NCI-H748 treated with DMSO at 0.1 percent for 48 hours (cell line): ENCODE results near the gene TNPO3.
"Not testable (repeated sequence)": the region's sequence is repeated elsewhere in the genome, so short reads cannot be mapped to it uniquely, and the experiment has no call there.

ENCODE experiments used
- DNase-seq: peaks from one replicate; lab custom pipeline; 2025; lab: John Stamatoyannopoulos, UW

TNPO3 gene

DNA sequence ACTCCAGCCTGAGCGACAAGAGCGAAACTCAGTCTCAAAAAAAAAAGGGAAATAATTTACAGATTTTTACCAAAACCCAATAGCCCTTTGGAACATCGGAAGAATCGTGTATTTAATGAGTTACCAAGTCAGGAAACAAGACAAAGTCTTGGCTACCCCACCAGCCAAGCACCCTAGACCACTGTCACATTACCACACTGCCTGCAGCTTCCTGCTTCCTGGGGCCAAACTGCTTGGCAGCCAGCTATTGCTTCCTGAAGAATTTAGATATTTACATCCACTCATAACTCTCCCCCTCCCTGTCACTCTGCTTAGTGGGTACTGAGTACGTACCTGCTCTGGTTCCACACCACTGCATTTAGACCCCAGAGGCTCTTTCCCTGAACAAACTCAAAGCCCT, 14.1 kb upstream of the TNPO3 start:
- no peak for DNase-seq

DNA sequence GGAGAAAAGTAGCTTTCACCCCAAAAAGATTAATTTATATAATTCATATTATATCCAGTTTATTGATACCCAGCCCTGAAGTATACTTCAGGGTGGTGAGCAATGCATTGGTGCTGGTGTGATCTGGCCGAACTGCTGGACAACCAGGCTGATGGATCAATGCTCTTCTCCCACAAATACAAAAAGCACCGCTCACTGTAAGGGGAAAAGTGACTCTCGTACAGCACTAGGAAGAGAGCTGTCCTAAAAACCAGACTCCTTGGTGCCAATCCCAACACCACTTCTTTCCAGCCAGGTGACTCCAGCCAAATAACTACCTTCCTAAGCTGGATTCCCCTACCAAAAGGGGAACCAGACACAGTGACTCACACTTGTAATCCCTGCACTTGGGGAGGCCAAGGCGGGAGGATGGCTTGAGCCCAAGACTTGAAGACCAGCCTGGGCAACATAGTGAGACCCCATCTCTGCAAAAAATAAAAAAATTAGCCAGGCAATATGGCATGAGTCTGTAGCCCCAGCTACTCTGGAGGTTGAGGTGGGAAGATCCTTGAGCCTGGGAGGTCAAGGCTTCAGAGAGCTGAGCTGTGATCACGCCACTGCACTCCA, 13.1 kb upstream of the TNPO3 start:
- DNase-seq = no peak

DNA sequence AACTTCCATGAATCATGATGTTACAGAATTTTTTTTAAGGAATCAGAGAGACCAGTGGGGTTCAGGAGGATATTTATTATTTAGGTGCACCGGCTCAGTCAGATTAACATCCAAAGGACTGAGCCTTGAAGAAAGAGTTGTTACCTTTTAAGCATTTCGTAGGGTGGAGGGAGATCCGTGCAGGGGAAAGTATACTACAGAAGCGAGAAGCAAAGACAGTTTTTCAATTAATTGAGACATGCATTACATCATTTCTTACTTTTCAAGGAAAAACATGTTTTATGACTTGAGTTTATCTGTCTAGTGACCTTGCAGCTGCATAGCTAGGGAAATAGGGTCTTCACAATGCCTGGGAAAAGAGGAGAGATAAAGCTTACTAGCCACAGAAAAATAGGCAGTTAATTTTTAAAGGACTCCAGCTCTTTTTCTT, 12.2 kb upstream of the TNPO3 start:
- DNase-seq = not testable (repeated sequence)

DNA sequence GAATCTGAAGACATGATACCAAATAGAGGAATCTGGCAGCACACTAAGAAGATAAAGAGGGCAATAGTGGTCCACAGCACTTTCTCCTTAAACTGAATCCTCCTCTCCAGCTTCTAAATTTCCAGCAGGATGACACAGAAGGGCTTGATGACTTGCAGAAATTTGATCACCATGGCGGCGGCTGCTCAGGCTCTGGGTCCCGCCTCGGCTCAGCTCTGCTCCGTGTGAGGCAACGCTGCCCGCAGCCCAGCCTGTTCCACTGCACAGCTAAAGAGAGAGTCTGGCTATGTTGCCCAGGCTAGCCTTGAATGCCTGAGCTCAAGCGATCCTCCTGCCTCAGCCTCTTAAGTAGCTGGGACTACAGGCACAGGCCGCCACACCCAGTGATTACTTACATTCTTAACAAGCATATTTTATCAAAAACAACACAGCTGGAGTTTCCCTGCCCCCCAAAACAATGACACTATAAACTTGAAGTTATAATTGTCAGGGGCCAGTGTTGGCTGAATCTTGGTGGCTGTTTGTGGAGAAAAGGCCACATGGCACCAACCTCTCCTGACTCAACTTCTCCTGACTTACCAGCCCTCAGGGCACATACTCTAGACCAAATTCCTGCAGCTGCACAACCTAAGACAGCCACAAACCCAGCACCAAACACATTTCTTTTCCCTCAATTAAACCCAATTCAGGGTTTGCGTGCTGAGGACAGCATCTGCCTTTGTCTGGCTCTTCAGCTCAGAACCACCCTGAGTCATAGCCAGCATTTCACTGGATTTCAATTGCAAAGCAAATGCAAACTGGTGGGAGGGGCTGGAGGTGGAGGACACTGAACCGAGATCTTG, 11.6 kb upstream of the TNPO3 start:
- no peak for DNase-seq

DNA sequence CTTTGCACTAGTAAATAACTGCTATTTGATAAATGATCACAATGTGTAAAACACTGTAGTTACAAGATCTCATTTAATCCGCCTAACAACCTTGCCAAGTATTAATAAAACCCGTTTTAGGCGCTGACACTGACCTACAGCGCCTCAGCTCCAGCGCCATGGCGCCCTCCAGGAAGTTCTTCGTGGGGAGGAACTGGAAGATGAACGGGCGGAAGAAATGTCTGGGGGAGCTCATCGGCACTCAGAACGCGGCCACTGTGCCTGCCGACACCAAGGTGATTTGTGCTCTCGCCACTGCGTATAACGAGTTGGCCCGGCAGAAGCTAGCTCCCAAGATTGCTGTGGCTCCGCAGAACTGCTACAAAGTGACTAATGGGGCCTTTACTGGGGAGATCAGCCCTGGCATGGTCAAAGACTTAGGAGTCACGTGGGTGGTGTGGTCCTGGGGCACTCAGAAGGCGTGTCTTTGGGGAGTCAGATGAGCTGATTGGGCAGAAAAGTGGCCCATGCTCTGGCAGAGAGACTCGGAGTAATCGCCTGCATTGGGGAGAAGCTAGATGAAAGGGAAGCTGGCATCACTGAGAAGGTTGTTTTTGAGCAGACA, 1.1 kb upstream of the TNPO3 start:
- DNase-seq = no peak

DNA sequence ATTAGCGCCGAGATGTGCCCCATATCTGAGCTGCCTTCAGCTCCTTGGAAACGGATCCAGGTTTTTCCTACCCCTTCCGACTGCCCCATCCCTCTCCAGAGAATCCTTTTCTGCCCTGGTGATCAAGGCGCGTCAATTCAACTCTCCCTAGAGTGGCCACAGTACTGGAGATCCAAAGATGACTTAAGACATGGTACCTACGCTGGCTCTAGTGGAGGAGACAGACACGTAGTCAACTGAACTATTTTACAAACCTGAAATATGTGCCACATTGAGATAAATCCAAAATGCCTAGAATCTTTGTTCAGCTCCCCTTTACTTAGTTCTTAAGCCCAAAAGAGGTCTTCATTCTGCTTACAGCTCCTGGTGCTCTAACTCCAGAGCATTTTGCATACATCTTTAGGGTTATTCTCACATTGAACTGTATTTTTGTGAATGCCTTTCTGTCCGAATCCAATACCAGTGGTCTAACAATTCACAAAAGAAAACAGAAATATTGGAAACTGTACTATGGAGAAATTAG, 444 bp upstream of the TNPO3 start:
- DNase-seq = no peak

DNA sequence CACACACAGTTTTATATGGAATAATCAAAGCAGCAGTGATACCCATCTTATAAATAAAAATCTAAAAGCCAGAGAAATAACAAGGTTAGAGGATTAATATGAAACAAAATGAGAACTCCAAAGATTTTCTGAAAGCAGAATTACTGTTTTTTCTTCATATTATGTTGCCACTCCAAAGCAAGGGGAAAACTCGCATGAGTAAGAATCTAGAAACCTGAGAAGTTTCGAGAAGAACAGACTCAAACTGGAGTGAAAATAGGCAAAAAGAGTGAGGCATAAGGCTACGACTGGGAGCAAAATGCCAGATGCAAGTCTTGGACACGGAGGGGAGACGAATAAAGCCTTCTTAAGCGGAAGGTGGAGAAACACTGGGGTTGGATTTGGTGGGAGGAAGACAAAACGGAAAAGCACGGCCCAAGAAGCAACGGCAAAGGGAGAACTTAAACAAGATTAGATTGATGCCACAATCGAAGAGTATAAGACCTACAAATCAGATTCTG, 923 bp downstream of the TNPO3 start:
- no peak for DNase-seq

DNA sequence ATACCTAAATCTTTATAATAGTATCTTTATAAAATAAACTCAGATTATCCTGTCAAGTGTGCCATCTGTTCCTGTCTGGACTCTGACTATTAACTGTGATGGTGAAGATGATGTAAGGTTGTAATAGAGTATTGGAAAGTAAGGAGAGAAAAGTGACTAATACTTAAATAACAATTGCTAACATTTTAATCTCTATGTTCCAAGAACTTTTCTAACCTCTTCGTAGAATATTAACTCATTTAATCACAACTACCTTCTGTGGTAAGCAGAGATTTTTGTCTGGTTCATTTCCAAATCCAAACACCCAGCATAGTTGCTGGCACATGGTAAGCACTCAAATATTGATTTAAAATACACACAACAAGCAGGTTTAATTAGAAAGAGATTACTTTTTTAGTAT, 2.5 kb downstream of the TNPO3 start:
- DNase-seq = no peak

DNA sequence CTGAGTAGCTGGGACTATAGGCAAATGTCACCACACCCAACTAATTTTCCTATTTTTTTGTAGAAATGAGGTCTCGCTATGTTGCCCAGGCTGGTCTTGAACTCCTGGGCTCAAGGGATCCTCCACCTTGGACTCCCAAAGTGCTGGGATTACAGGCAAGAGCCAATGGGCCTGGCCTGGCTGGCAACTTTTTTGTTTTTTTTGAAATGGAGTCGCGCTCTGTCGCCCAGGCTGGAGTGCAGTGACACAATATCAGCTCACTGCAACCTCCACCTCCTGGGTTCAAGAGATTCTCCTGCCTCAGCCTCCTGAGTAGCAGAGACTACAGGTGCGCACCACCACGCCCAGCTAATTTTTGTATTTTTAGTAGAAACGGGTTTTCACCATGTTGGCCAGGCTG, 3.5 kb downstream of the TNPO3 start:
- not testable (repeated sequence) for DNase-seq

DNA sequence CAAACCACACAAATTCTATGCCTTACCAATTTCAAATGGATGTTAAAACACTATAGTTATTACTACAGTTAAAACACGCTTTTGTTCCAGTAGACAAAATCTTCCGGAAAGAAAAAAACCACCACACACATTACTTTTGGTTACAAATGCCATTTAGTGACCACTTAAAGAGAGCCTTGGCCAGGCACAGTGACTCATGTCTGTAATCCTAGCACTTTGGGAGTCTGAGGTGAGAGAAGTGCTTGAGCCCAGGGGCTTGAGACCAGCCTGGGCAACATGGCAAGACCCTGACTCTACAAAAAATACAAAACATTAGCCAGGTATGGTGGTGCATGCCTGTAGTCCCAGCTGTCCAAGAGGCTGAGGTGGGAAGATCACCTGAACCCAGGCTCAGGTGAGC, 7.2 kb downstream of the TNPO3 start:
- no peak for DNase-seq

DNA sequence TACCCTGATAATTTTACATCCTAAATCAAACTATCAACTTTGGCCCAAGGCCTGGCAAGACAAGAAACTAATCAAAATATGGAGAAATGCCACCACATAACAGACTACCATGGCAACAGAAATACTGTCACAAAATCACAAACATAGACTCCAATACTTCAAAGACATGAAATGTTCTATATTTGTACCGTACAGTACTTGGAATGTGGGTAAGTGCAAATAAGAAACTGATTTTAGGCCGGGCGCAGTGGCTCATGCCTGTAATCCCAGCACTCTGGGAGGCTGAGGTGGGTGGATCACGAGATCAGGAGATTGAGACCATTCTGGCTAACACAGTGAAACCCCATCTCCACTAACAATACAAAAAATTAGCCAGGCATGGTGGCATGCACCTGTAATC, 9.2 kb downstream of the TNPO3 start:
- DNase-seq = no peak

DNA sequence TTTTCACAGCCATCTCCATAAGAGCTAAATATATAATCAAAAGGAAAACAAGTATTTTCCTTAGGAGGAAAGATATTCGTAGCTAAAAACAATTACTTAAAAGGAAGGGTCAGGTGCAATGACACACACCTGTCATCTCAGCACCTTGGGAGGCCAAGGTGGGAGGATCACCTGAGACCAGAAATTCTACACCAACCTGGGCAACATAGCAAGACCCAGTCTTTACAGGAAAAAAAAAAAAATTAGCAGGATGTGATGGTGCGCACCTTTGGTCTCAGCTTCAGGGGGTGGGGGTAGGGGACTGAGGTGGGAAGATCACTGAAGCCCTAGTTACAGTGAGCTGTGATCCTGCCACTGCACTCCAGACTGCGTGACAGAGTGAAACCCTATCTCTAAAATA, 11.9 kb downstream of the TNPO3 start:
- no peak for DNase-seq

DNA sequence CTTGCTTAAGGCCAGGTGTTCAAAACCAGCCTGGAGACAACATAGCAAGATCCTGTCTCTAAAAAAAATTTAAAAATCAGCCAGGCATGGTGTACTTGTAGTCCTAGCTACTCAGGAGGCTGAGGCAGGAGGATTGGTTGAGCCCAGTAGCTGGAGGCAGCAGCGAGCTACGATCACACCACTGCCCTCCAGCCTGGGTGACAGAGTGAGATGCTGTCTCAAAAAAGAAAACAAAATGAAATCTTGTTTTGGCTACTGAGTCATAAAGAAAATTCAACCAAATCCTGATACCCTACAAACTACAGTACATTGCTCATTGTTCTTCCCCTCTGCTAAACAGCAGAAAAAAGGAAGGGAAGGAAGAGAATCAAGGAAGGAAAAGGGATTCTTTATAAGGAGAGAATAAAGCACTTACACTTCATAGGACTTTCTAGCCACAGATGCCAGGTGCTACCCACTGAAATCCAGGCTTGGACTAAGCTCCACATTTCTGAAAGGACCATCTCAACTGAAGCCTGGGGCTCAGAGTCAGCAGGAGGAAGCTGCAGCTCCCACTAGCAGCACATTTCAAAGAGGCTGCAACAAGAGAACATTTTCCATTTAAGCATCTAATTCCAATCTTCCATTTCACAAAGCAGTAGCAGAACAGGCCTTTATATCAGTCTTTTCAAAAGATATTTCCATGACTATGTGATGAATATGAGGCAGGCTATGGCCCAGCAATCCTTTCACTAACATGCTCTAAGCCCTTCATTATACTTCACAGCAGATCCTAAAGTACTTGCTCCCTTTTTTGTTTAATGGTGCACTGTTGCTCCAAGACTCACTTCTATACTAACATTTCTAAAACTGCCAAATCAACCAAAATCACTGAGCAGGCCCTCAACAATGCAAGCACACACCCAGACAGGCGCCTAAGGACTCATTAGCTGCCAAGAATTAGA, 13.5 kb downstream of the TNPO3 start:
- DNase-seq = no peak

DNA sequence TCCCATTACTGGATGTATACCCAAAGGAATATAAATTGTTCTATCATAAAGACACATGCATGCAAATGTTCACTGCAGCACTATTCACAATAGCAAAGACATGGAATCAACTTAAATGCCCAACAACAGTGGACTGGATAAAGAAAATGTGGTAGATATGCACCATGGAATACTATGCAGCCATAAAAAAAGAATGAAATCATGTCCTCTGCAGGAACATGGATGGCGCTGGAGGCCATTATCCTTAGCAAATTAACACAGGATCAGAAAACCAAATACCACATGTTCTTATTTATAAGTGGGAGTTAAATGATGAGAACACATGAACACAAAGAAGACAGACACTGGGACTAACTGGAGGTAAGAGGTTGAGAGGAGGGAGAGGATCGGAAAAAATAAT, 16.4 kb downstream of the TNPO3 start:
- DNase-seq = not testable (repeated sequence)

DNA sequence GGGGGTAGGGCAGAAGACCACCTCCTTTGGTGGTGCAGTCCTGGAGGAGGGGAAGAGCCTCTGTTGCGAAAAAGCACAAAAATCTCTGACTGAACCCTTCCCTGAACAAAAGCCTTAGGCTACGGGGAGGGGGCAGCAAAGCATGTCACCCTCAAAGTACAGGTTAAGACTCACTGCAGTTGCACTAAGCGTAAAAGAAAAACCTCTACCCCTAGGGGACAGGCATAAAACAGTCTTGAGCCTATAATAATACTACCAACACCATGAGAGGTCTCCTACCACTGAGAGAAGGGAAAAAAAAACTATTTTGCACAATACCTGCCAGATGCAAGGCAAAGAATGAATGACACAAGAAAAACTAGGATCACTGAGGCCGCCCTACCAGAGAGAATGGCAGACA, 17.3 kb downstream of the TNPO3 start:
- no peak for DNase-seq

DNA sequence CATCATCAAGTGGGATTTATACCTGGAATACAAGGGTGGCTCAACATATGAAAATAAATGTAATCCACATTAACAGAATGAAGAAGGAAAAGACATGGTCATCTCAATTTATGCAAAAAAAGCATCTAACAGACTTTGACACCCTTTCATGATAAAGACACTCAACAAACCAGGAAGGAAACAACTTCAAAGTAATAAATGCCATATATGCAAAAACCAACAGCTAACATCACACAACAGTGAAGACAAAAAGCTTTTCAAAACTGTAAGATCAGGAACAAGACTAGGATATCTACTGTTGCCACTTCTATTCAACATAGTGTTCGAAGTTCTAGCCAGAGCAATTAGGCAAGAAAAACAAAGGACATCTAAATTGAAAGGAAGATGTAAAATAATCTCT, 22.9 kb downstream of the TNPO3 start:
- no peak for DNase-seq

DNA sequence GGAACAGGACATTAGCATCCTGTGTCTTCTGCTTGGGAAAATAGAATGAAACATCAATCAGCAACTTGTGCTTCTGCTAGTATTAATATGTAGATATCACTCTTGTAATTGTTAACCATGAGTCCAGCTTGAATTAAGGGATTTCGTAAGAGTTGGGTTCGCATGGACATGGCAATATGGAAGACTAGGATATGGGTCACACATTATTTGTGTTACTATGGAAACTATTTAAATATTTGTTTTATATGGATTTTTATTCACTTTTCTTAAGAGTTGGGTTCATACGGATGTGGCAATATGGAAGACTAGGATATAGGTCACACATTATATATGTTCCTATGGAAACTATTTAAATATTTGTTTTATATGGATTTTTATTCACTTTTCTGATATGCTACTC, 24.5 kb downstream of the TNPO3 start:
- DNase-seq = no peak

DNA sequence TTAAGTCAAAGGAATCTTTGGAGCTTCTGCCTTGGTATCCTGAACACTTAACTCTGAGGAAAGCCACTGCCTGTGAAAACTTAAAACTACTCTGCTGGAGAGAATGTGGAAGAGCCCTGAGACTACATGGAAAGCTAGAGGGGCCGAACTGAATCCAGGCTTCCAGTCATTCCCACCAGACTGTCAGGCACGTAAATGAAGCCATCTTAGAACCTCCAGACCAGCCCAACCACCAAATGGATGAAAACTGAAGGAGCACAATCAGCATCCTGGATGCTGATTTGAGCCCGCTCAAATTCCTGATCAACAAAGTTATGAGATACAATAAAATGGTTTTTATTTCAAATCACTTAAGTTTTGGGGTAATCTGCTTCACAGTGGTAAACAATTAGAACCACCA, 30.8 kb downstream of the TNPO3 start:
- no peak for DNase-seq

DNA sequence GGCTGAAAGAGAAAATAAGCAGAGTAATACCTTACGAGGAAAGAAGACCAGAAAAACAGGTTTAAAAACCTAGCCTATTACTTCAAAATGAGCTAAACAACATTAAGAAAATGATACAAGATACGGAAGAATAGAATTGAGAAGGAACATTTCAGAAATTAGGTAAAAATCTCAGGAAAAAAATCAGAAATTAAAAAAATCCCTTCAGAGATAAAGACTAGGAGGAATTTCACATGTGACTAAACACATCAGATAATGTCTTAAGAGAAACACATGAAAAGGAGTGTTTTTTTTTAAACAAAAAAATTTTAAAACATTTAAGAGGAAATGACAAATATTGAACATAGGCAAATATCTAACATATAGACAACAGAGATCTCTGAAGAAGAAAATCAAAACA, 33.3 kb downstream of the TNPO3 start:
- DNase-seq = no peak

DNA sequence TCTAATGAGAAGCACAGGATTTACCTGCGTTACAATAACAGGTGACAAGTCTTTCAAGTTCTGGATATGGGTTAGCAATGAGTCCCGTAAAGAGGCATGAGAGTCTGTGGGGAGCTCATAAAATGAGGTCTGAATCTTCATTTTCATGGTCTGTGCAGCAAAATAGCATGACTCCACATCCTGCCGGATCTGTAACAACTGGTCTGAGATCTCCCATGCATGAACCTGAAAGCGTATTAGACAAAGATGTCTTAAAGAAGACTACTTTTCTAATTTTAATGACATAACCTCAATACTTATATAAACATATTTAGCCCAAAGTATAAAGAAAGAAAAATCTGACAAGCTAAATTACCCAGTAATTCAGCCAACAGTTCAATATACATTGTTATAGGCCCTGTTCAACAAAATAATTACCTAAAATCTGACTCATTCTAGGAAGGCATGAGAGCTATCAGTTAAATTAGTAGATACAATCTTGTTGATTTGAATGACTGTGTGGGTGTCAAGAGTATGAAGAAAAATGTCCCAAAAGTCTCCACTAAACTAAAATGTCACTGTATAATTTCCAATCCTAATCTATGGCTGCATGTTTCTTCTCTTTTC, 36.9 kb downstream of the TNPO3 start:
- DNase-seq = no peak

DNA sequence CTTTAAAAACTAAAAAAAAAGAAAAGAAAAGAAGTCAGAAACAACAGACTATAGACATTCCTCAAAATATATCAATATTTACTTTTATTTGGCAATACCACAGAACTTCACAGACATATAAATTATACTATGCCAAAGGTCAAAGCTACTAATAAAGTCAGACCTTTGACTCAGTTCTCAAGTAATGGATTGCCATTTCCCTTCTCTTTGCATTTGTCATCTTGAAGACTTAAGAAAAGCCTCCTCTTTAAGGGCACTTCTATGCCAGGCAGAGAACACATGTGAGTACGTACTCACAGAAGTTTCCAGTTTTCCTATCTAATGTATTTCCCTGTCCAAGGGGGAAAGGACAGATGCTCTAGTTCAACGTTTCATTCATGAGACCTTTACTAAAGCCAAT, 37.6 kb downstream of the TNPO3 start:
- no peak for DNase-seq
